Neuronal stem cell (in vitro differentiated cells): ENCODE results near the gene ERV3-1.
"Not testable (repeated sequence)": the region's sequence is repeated elsewhere in the genome, so short reads cannot be mapped to it uniquely, and the experiment has no call there.

Experiments
- DNase-seq: peaks from one replicate; pipeline ENCODE4 v3.0.0-alpha.2; 2013; ENCODE audit warnings: low spot score
- H2AFZ ChIP-seq: one replicate; pipeline ENCODE4 v1.6.1; 2013; ENCODE audit warnings: mild to moderate bottlenecking, low read length, inconsistent platforms
- H2AK5ac ChIP-seq: 2 replicates; pipeline ENCODE4 v1.6.1; 2013; ENCODE audit warnings: low read depth, mild to moderate bottlenecking, inconsistent platforms, low read length, moderate library complexity, mixed read lengths
- H2BK120ac ChIP-seq: 2 replicates; pipeline ENCODE4 v1.6.1; 2013; ENCODE audit warnings: low read depth, mild to moderate bottlenecking, inconsistent platforms, low read length, moderate library complexity, mixed read lengths
- H2BK12ac ChIP-seq: one replicate; pipeline ENCODE4 v1.6.1; 2013; ENCODE audit warnings: low read length, inconsistent platforms
- H2BK15ac ChIP-seq: 2 replicates; pipeline ENCODE4 v1.6.1; 2013; ENCODE audit warnings: mild to moderate bottlenecking, low read length, inconsistent platforms, mixed read lengths
- H2BK5ac ChIP-seq: one replicate; pipeline ENCODE4 v1.6.1; 2013; ENCODE audit warnings: inconsistent platforms, mild to moderate bottlenecking, low read length, moderate library complexity
- H3K14ac ChIP-seq: one replicate; pipeline ENCODE4 v1.6.1; 2013; ENCODE audit warnings: low read length, inconsistent platforms
- H3K18ac ChIP-seq: 2 replicates; pipeline ENCODE4 v1.6.1; 2013; ENCODE audit warnings: low read length, inconsistent platforms
- H3K23ac ChIP-seq: 2 replicates; pipeline ENCODE4 v1.6.1; 2013; ENCODE audit warnings: low read depth, mild to moderate bottlenecking, mixed read lengths, low read length, inconsistent platforms; ENCODE audit not compliant: poor library complexity
- H3K27ac ChIP-seq: replicated peaks from 3 replicates; pipeline ENCODE4 v1.5.1; 2013; ENCODE audit warnings: low read length, inconsistent platforms
- H3K27me3 ChIP-seq, 3 experiments: 2 replicates each; pipeline ENCODE4 v1.6.1; 2013; ENCODE audit warnings: low read length in 3 of 3, mild to moderate bottlenecking in 2 of 3, inconsistent platforms in 1 of 3, low read depth in 1 of 3, mixed read lengths in 1 of 3, moderate library complexity in 1 of 3; ENCODE audit not compliant: control insufficient read depth in 3 of 3, insufficient read depth in 3 of 3
- H3K36me3 ChIP-seq, 2 donors: replicated peaks in 1 of 2; 2 replicates each; pipeline ENCODE4 v1.6.1; 2013; ENCODE audit warnings: low read length in 2 of 2; ENCODE audit not compliant: control insufficient read depth in 2 of 2, insufficient read depth in 2 of 2
- H3K4ac ChIP-seq: 2 replicates; pipeline ENCODE4 v1.6.1; 2013; ENCODE audit warnings: inconsistent platforms, mild to moderate bottlenecking, low read length, moderate library complexity
- H3K4me1 ChIP-seq, 2 donors: 1 replicate in 1 of 2; 2 replicates in 1 of 2; pipeline ENCODE4 v1.6.1; 2013; ENCODE audit warnings: low read length in 2 of 2, low read depth in 1 of 2; ENCODE audit not compliant: control insufficient read depth in 2 of 2, insufficient read depth in 1 of 2
- H3K4me2 ChIP-seq: one replicate; pipeline ENCODE4 v1.6.1; 2013; ENCODE audit warnings: mild to moderate bottlenecking, low read length, inconsistent platforms; ENCODE audit not compliant: insufficient read depth, poor library complexity, severe bottlenecking
- H3K4me3 ChIP-seq, 2 donors: 2 replicates each; pipeline ENCODE4 v1.5.1; 2013; ENCODE audit warnings: low read length in 2 of 2, mild to moderate bottlenecking in 2 of 2, inconsistent platforms in 1 of 2, moderate library complexity in 1 of 2
- H3K79me1 ChIP-seq: one replicate; pipeline ENCODE4 v1.6.1; 2013; ENCODE audit warnings: low read depth, mild to moderate bottlenecking, inconsistent platforms, low read length, moderate library complexity
- H3K9ac ChIP-seq: one replicate; pipeline ENCODE4 v1.6.1; 2013; ENCODE audit warnings: mild to moderate bottlenecking, low read depth, low read length, inconsistent platforms; ENCODE audit not compliant: poor library complexity
- H3K9me3 ChIP-seq, 2 donors: replicated peaks in 1 of 2; 2 replicates each; pipeline versions ENCODE3 to v1.6.1; 2013; ENCODE audit warnings: low read length in 2 of 2, mild to moderate bottlenecking in 2 of 2, inconsistent platforms in 1 of 2, low read depth in 1 of 2, mixed read lengths in 1 of 2, moderate library complexity in 1 of 2; ENCODE audit not compliant: control insufficient read depth in 2 of 2, insufficient read depth in 1 of 2
- H4K8ac ChIP-seq: one replicate; pipeline ENCODE4 v1.6.1; 2013; ENCODE audit warnings: low read depth, mild to moderate bottlenecking, inconsistent platforms, low read length, moderate library complexity
- H4K91ac ChIP-seq: one replicate; pipeline ENCODE4 v1.6.1; 2013; ENCODE audit warnings: low read length, low read depth, mild to moderate bottlenecking, inconsistent platforms; ENCODE audit not compliant: poor library complexity
- WGBS, 2 donors: extraction: QIAGEN DNeasy Blood & Tissue Kit; methylation state at CpG; one replicate each; pipeline ENCODE4 v1.1.7; 2013; ENCODE audit warnings: missing lambda C conversion rate in 2 of 2, mixed read lengths in 1 of 2; ENCODE audit not compliant: insufficient read length in 2 of 2, insufficient replicate concordance in 1 of 2; ENCODE audit errors: extremely low coverage in 2 of 2; 5-methylcytosine and 5-hydroxymethylcytosine counted together

Gene ERV3-1

DNA sequence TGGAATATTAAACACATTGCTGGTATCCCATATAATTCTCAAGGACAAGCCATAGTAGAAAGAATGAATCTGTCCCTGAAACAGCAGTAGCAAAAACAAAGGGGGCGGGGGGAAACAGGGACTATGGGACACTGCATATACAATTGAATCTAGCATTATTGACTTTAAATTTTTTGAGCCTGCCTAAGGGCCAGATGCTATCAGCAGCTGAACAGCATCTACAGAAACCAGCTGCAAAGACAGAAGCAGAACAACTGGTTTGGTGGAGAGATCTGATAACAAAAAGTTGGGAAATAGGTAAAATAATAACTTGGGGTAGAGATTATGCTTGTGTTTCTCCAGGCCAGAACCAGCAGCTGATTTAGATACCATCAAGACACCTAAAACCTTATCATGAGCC is 57.7 kb downstream of the ERV3-1 start:
- no CpG with 5 or more reads among the region's 1 CpG for WGBS, 2 donors
- H2AFZ ChIP-seq, H4K8ac ChIP-seq, H2BK15ac ChIP-seq, H3K4ac ChIP-seq, H2AK5ac ChIP-seq, DNase-seq, H2BK120ac ChIP-seq, H3K14ac ChIP-seq, H3K27ac ChIP-seq, H3K9me3 ChIP-seq, H3K4me2 ChIP-seq, H3K9ac ChIP-seq, H2BK12ac ChIP-seq, H3K79me1 ChIP-seq, H3K4me3 ChIP-seq, H2BK5ac ChIP-seq, H3K18ac ChIP-seq, H3K4me1 ChIP-seq, H4K91ac ChIP-seq, H3K36me3 ChIP-seq, H3K23ac ChIP-seq: not testable (repeated sequence)
- peaks cover 0 to 25% (median 11%) of the 10 kb centered on the region in 3 experiments for H3K27me3 ChIP-seq

DNA sequence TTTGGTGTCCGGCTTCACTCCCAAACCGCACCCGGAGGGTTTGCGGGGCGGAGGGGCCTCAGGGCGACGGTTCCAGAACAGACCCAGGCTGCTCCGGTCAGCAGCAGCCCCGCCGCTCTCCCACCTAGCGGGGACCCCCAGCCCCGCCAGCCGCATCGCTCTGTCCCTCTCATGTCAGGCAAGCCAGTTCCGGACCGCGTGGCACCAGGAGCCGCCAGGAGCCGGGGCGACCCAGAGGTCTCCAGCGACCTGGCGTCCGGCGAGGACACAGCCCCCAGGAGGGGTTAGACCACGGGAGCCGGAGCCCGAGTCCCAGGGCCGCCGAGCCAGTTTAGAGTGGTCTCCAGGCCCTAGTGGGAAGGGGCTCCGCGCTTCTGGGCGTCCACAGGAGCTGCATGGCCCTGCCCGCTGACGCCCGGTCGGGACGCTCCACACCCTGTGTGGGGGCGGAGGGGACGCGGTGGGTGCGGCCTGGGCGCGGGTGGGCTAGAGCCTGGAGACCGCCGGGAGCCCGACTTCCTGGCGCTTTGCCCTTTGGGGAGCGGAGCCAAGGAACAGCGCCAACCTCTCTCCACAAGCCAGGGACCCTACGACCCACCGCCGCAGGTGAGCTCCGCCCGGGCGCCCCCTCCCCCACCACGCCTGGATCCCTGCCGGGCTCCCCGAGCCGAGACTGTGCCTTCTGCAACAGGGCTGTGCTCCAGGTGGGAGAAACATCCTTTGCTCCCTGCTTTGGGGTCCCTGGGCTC is 59.1 kb downstream of the ERV3-1 start:
- Histone ChIP-seq H3K9me3 (no peaks in the 10 kb centered on the region), H2AFZ (peak overlapping the region; percentile 97), H3K9ac (no peak overlapping the region), H3K4me3 (peak overlapping the region; percentile 43 to 77), H3K36me3 (no peaks in the 10 kb centered on the region), H2BK120ac (no peak overlapping the region), H3K4ac (no peak overlapping the region), H2BK15ac (no peak overlapping the region), H3K14ac (peak overlapping the region; percentile 63), H4K91ac (no peak overlapping the region), H3K79me1 (no peaks in the 10 kb centered on the region), H3K23ac (no peak overlapping the region), H4K8ac (no peak overlapping the region), H3K4me2 (peak overlapping the region; percentile 77), H3K27me3 (peaks cover 0 to 25% (median 11%) of the 10 kb centered on the region in 3 experiments), H3K18ac (peak overlapping the region; percentile 51), H2BK5ac (no peak overlapping the region), H3K27ac (no peak overlapping the region), H2BK12ac (no peak overlapping the region), H2AK5ac (no peak overlapping the region), H3K4me1 (no peaks in the 10 kb centered on the region)
- no CpG with 5 or more reads among the region's 59 CpGs for WGBS, 2 donors
- DNase-seq: peak; percentile 3

DNA sequence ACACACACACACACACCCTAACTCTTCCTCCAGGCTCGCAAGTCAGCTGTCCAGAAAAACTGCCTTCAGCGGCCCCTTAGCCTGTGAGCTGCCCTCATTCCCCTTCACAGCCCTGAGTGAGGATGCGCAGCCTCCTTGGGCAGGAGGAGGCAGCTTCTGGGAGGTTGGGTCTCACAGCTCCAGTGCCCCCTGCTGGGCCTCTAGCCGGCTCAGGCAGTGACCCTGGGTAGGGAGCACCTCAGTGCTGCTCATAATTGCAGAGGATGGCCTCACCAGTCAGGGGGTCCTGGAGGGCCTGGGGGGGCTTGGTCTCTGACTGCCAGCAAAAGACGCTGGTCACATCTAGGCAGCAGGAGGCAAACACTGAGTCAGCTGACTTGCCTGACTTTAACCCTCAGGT is 59.7 kb downstream of the ERV3-1 start:
- no peak overlapping the region for H3K23ac ChIP-seq
- no peak overlapping the region for H2BK12ac ChIP-seq
- peaks cover 0 to 25% (median 11%) of the 10 kb centered on the region in 3 experiments for H3K27me3 ChIP-seq
- no peaks in the 10 kb centered on the region for H3K9me3 ChIP-seq
- H2BK15ac ChIP-seq: no peak overlapping the region
- H3K4me2 ChIP-seq: peak overlapping the region; percentile 77
- DNase-seq: peak; percentile 6
- H4K8ac ChIP-seq: no peak overlapping the region
- no peaks in the 10 kb centered on the region for H3K36me3 ChIP-seq
- H2BK5ac ChIP-seq: no peak overlapping the region
- no CpG with 5 or more reads among the region's 5 CpGs for WGBS, 2 donors
- H3K4ac ChIP-seq: no peak overlapping the region
- H3K9ac ChIP-seq: no peak overlapping the region
- H3K4me1 ChIP-seq: no peaks in the 10 kb centered on the region
- no peak overlapping the region for H2BK120ac ChIP-seq
- no peaks in the 10 kb centered on the region for H3K79me1 ChIP-seq
- H3K4me3 ChIP-seq: peak overlapping the region in 1 of 2 donors; percentile 43
- no peak overlapping the region for H3K14ac ChIP-seq
- peak overlapping the region; percentile 97 for H2AFZ ChIP-seq
- no peak overlapping the region for H4K91ac ChIP-seq
- H2AK5ac ChIP-seq: no peak overlapping the region
- peak overlapping the region; percentile 57 for H3K18ac ChIP-seq
- H3K27ac ChIP-seq: no peak overlapping the region

DNA sequence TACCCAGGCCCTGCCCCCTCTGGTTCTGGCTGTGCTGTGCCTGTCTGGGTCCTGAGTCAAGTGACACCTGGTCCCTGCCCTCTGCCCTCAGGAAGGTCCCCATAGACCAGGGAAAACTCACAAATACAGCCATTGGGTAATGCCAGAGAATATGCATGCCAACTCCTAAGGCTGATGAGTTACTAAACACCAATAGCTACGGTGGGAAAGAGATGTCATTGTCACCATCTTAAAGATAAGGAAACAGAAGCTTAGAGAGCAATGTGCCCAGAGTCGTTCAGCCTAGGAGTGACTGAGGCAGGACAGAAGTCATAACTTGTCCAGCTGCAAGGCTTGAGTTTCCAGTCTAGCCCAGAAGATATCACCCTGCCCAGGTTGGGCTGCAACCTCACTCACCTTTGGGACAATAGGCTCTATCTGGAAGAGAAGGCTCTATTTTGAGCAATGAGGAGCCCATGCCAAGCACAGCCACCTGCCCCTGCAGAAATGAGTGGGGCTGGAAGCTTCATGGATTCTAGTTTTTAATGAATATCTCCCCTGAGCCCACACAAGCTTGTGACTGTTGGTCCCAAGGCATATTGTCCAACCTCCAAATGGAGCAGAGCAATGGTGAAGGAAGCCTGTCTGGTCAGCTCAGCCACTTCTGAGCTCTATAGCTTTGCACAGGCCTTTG is 60.8 kb downstream of the ERV3-1 start:
- Histone ChIP-seq H3K27me3 (peaks cover 0 to 25% (median 11%) of the 10 kb centered on the region in 3 experiments), H3K18ac (no peak overlapping the region), H2AK5ac (no peak overlapping the region), H4K91ac (no peak overlapping the region), H2AFZ (no peak overlapping the region), H2BK120ac (no peak overlapping the region), H3K79me1 (no peaks in the 10 kb centered on the region), H3K36me3 (no peaks in the 10 kb centered on the region), H3K4ac (no peak overlapping the region), H4K8ac (no peak overlapping the region), H3K14ac (no peak overlapping the region), H3K4me1 (no peaks in the 10 kb centered on the region), H3K9ac (no peak overlapping the region), H3K27ac (no peak overlapping the region), H3K9me3 (no peaks in the 10 kb centered on the region), H2BK15ac (no peak overlapping the region), H3K4me3 (no peak overlapping the region), H3K23ac (no peak overlapping the region), H2BK12ac (peak overlapping the region; percentile 36), H2BK5ac (no peak overlapping the region), H3K4me2 (no peak overlapping the region)
- DNase-seq: no peak
- no CpG with 5 or more reads among the region's 2 CpGs for whole genome bisulfite sequencing, 2 donors
